ENCODE measurements around the gene DNAJB4. TPM values are rescaled to one million over a fixed set of nuclear protein-coding genes. Genes with fewer than 3 reads are reported as not detected.
A peak's percentile ranks its signal among the peaks of the same experiment; 100 is the strongest.

The DNAJB4 gene
- total and polyA plus RNA-seq, 2 experiments from 2014 or later: 12.4 to 12.9 TPM

- H3F3A ChIP-seq (replicated peaks; ENCODE audit: low read depth): no peaks in the 10 kb centered on the region
- H3K4me1 Mint-ChIP-seq: peaks cover 34% of the 10 kb centered on the region
- peak overlapping the region; percentile 73 for H3K4me2 ChIP-seq
- H3K36me3 ChIP-seq (ENCODE audit: insufficient read depth): peaks cover 3% of the 10 kb centered on the region; the same call in 1 of the 2 replicates
- H3K79me2 ChIP-seq (replicated peaks; ENCODE audit: insufficient read depth): peaks cover 94% of the 10 kb centered on the region
- no peaks in the 10 kb centered on the region for H3K27me3 ChIP-seq (ENCODE audit: insufficient read depth)
- H3K9me3 Mint-ChIP-seq: no peaks in the 10 kb centered on the region
- DNase-seq (ENCODE audit: low spot score): no peak
- no peak for ATAC-seq
- H3K27ac ChIP-seq (ENCODE audit: low read depth): no peak overlapping the region
- no peak overlapping the region for H3K27ac Mint-ChIP-seq
- H3K4me3 ChIP-seq: peak overlapping the region; percentile 81
- H3K4me1 ChIP-seq (ENCODE audit: insufficient read depth): peaks cover 56% of the 10 kb centered on the region
- H2AFZ ChIP-seq: no peak overlapping the region
- H4K20me1 ChIP-seq (replicated peaks; ENCODE audit: insufficient read depth): peaks cover 49% of the 10 kb centered on the region
- H3K4me3 Mint-ChIP-seq: no peak overlapping the region; the same call in 2 of the 3 replicates
- peaks cover 15% of the 10 kb centered on the region for H3K27me3 Mint-ChIP-seq (ENCODE audit: insufficient read depth, low read depth, poor library complexity)
- H3K9me2 ChIP-seq (ENCODE audit: insufficient read depth): no peaks in the 10 kb centered on the region
- TF ChIP-seq CREB1 (CRISPR knock-in tag; IDR thresholded peaks at IDR 0.05; ENCODE audit: low read depth): no peak
- TF ChIP-seq, protein P1, sequence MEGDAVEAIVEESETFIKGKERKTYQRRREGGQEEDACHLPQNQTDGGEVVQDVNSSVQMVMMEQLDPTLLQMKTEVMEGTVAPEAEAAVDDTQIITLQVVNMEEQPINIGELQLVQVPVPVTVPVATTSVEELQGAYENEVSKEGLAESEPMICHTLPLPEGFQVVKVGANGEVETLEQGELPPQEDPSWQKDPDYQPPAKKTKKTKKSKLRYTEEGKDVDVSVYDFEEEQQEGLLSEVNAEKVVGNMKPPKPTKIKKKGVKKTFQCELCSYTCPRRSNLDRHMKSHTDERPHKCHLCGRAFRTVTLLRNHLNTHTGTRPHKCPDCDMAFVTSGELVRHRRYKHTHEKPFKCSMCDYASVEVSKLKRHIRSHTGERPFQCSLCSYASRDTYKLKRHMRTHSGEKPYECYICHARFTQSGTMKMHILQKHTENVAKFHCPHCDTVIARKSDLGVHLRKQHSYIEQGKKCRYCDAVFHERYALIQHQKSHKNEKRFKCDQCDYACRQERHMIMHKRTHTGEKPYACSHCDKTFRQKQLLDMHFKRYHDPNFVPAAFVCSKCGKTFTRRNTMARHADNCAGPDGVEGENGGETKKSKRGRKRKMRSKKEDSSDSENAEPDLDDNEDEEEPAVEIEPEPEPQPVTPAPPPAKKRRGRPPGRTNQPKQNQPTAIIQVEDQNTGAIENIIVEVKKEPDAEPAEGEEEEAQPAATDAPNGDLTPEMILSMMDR (conservative IDR thresholded peaks at IDR 0.05; ENCODE audit: low read depth in 2 of 2): no peak
- TF ChIP-seq ZNF331 (CRISPR knock-in tag; IDR thresholded peaks at IDR 0.05; ENCODE audit: low read depth): no peak
- TF ChIP-seq EZH2phosphoT487 (IDR thresholded peaks at IDR 0.05; ENCODE audit: unreplicated experiment): no peak
- peaks cover 41% of the 10 kb centered on the region for H3K36me3 Mint-ChIP-seq (ENCODE audit: low read depth)
These were observed 29.4 kb upstream of the DNAJB4 start for GRCh38 chr1:77975386-77975785.

DNA sequence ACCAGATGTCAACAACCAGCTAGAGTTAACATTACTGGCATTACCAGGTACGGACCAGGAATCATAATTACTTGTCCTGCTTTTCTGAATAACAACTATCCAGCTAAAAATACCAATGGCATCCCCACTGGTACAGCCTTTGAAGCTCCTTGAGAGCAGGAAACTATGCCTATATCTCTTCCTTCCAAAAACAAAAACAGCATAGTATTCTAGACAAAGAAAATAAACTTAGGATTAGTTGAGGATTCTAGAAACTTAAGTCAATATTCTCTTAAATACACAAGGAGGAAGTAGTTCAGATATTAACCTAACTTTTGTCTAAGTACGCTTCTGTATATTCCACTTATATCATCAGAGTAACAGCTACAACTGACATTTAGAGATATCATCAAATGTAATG lies 28.8 kb upstream of the DNAJB4 start:
- Histone ChIP-seq H3K4me3 (peak overlapping the region; percentile 81), H3F3A (replicated peaks; ENCODE audit: low read depth) (no peaks in the 10 kb centered on the region), H3K9me2 (ENCODE audit: insufficient read depth) (no peaks in the 10 kb centered on the region), H3K27me3 (ENCODE audit: insufficient read depth) (no peaks in the 10 kb centered on the region), H3K27ac (ENCODE audit: low read depth) (no peak overlapping the region; the same call in 1 of the 2 replicates), H3K4me1 (ENCODE audit: insufficient read depth) (peaks cover 61% of the 10 kb centered on the region), H2AFZ (no peak overlapping the region), H3K36me3 (ENCODE audit: insufficient read depth) (no peaks in the 10 kb centered on the region; the same call in 1 of the 2 replicates), H3K79me2 (replicated peaks; ENCODE audit: insufficient read depth) (peaks cover 94% of the 10 kb centered on the region), H3K4me2 (peak overlapping the region; percentile 73), H4K20me1 (replicated peaks; ENCODE audit: insufficient read depth) (peaks cover 43% of the 10 kb centered on the region)
- no peak overlapping the region; the same call in 2 of the 3 replicates for H3K4me3 Mint-ChIP-seq
- TF ChIP-seq EZH2phosphoT487 (IDR thresholded peaks at IDR 0.05; ENCODE audit: unreplicated experiment): no peak
- TF ChIP-seq, protein P1 (conservative IDR thresholded peaks at IDR 0.05; ENCODE audit: low read depth in 2 of 2): no peak
- TF ChIP-seq ZNF114 (CRISPR knock-in tag; IDR thresholded peaks at IDR 0.05): no peak
- TF ChIP-seq EZH2 (IDR thresholded peaks at IDR 0.05; ENCODE audit: low read depth, unreplicated experiment): no peak
- DNase-seq (ENCODE audit: low spot score) (no peak), ATAC-seq (no peak)
- H3K36me3 Mint-ChIP-seq (ENCODE audit: low read depth): peaks cover 35% of the 10 kb centered on the region
- H3K4me1 Mint-ChIP-seq: peaks cover 38% of the 10 kb centered on the region
- no peaks in the 10 kb centered on the region for H3K9me3 Mint-ChIP-seq
- H3K27ac Mint-ChIP-seq: no peak overlapping the region
- H3K27me3 Mint-ChIP-seq (ENCODE audit: insufficient read depth, low read depth, poor library complexity): peaks cover 15% of the 10 kb centered on the region

All from GM23338 (cell line).